ENCODE measurements around the gene ISLR2.
"Not testable (repeated sequence)": the region's sequence is repeated elsewhere in the genome, so short reads cannot be mapped to it uniquely, and the experiment has no call there.

The ISLR2 gene

GRCh38 chr15:74130155-74130848 lies at the start of gene ISLR2:
Gene ISLR2, plus strand, starts transcription at chr15:74130586. Its CDS starts 2,169 bp downstream, at chr15:74132755.
- peak; percentile 64 for DNase-seq

GRCh38 chr15:74082450-74082849 lies 47.9 kb upstream of the ISLR2 start, which contains the start of gene GOLGA6A:
Gene GOLGA6A, minus strand, starts transcription at chr15:74082550. Its CDS starts 41 bp downstream, at chr15:74082509.
- not testable (repeated sequence) for DNase-seq

- DNase-seq: not testable (repeated sequence)
Measured at GRCh38 chr15:74094567-74094966, 35.8 kb upstream of the ISLR2 start.

DNA sequence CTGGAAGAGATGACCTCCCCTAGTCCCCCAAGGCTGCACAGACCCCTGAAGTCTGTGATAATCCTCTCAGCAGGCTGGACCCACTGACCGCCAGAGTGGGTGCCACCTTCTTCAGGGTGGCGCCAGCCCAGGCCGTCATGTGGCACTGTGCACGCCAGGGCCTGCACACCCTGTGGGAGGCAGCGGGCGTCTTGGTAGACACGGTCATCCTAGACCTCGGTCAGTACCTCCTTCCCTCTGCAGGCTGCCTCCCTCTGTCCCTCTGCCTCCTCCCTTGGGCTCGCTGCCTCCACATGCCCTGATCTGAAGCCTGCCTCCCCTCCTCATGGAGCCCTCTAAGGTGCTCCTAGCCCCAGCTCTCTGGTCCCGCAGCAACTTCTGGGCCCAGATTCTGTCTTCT lies 34.8 kb upstream of the ISLR2 start:
- not testable (repeated sequence) for DNase-seq

DNA sequence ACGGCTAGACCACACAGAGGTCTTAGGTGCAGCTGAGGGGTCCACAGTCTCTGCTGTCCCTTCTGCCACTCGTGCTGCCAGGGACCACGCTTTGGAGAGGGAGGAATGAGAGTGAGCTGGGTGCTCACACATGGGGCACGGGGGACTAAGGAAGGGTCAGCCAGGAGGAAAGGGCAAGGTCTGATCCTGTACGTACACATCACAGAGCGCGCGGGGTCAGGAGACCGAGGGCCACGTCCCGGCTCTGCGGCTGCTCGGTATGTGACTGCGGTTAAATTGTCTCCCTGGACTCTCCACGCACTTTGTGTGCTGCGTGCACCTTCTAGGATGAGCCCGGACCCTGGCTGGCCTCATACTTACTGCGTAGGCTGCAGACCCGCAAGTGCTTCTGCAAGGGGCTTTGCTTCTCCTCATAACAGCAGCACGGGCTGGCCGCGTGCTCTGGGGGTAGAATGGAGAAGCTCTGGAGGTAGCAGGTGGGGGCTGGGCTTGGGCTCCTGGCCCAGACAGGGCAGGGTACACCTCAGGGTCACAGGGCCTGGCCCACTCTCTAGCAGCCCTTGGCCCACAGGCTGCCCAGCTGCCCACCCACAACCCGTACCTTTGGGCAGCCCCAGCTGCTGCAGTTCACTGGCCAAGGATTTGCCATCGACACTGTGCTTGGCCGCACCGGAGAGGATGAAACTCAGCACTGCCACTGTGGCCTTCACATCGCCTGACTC lies 33.5 kb upstream of the ISLR2 start:
- DNase-seq: not testable (repeated sequence)

GRCh38 chr15:74099963-74100733 lies 30.2 kb upstream of the ISLR2 start:
- peak; percentile 95 for DNase-seq

DNA sequence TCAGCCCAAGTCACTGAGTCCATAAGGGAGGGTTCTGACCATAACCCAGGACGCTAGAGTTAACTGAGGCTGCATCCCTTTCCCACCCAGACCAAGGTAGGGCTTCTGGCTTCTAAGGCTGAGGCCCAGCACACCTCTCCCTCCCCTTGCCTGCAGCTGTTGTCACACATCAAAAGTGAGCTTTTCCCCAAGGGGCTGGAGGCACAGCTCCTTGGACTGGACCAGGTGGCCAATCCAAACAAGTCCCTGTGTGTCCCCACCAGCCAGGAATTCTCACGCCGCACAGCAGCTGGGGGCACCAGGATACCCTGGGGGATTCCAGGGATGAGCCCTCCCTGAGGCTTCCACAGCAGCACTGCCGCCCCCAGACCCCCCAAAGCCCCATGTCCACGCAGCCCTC lies 22.3 kb upstream of the ISLR2 start:
- DNase-seq: no peak

DNA sequence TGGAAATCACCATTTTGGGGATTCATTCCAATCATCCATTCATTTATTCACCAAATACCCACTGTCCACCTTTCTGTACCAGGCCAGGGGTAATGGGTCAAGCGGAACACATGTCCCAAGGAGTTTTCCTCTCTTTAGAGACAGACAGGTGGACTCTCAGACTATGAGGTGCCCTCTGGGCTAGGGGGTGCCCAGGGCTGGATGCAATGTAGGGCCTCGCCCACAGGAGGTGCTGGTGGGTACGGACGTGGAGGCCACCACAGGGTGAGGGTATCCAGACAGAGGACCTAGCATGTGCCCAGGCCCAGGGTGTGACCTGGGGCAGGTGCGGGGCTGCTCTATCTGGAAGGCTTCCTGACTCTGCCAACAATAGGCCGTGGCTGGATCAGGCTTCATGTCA lies 21.8 kb upstream of the ISLR2 start:
- not testable (repeated sequence) for DNase-seq

GRCh38 chr15:74109713-74110112 lies 20.7 kb upstream of the ISLR2 start:
- no peak for DNase-seq

DNA sequence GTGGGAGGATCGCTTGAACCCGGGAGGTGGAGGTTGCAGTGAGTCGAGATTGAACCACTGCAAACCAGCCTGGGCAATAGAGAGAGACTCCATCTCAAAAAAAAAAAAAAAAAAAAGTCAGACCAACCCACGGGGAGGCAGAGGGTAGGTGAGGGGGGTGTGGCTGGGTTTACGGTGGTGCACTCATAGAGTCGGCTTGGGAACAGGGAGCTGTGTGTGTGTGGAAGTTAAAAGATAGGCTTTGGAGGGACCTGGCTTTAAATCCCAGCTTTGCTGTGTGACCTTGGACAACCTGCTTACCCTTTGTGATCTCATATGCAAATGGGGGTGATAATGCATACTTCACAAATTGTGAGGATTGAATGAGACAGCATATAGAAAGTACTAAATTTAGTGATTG lies 10.0 kb upstream of the ISLR2 start:
- no peak for DNase-seq

- no peak for DNase-seq
Measured at GRCh38 chr15:74121039-74121438, 9.3 kb upstream of the ISLR2 start.

- no peak for DNase-seq
Measured at GRCh38 chr15:74121858-74122257, 8.5 kb upstream of the ISLR2 start.

- no peak for DNase-seq
Measured at GRCh38 chr15:74122403-74123130, 7.8 kb upstream of the ISLR2 start.

DNA sequence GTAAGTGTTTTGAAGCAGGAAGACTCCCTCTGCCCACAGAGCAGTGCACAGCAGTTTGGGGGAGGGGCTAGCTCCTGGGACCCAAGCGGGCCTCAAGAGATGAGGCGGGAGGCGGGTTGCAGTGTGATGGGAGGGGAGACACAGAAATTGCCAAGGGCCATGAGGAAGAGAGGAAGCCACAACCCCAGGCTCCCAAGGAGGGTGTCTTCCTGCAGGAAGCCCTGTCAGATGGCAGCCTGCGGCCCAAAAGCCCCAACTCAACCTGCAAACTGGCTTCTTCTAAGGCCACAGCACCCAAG lies 7.3 kb upstream of the ISLR2 start:
- no peak for DNase-seq

GRCh38 chr15:74123658-74124057 lies 6.7 kb upstream of the ISLR2 start:
- DNase-seq: no peak

GRCh38 chr15:74124196-74124595 lies 6.2 kb upstream of the ISLR2 start:
- no peak for DNase-seq

DNA sequence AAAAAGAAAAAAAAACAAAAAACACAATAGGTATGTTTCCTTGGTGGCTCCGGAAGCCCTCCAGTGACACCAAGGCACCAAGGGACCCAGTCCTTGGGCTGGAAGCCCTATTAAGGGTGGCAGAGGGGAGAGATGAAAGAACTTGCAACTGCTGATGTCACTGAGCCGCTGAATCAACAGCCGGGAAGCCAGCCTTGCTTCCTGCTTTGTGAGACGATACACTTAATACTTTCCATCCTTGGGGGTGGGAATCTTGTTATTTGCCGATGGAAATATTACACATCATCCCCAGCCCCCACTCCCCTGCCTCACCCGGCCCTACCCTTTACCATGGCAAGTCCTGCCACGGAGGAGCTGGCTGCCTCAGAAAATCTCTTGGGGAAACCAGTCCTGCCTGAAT lies 5.6 kb upstream of the ISLR2 start:
- DNase-seq: no peak

DNA sequence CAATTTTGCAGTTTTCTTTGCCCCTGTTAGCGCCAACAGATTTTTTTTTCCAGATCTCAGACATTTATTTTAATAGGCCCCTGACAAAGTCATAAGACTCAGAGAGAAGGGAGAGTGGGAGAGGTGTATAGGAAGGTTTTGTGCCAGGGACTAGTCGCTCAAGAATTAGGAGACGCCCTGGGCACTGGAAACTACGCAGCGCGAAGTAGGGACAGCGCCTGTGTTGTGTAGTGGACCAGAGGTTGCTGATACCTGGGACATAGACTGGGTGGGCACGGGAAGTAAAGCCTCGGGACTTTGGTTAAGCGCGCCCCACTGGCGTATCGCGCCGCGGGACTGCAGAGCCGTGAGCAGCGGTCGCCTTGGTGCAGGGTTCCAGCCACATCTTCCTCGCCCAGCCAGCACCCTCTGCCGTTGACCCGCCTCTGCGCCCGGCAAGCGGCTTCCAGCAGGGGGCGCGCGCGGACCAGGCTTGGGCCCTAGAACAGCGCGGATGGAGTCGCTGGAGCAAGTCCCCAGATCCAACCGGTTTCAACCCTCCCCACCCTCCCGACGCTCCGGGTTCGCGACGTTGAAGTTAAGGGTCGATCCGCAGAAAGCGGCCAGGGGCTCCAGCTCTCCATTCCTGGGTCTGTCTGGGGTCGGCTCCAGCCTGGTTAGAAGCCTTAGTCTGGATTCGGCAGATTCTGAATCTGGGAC lies 3.0 kb upstream of the ISLR2 start:
- peak; percentile 93 for DNase-seq

- no peak for DNase-seq
Measured at GRCh38 chr15:74127954-74128784, 2.2 kb upstream of the ISLR2 start.

GRCh38 chr15:74128785-74129585 lies 1.4 kb upstream of the ISLR2 start:
- DNase-seq: no peak

Measured in femur (tissue), 1 donor.